HG03460 (cell line): ENCODE measurements around the gene HADH.
"Not testable (repeated sequence)": the region's sequence is repeated elsewhere in the genome, so short reads cannot be mapped to it uniquely, and the experiment has no call there.

Experiments
- ATAC-seq: cut with Tn5 transposase; IDR thresholded peaks from one replicate; pipeline ENCODE4 v1.9.1; 2021; ENCODE audit not compliant: unreplicated experiment

Gene HADH

GRCh38 chr4:107994894-107995293 lies 5.2 kb downstream of the HADH start:
- no peak for ATAC-seq

GRCh38 chr4:107996949-107997788 lies 7.5 kb downstream of the HADH start:
- ATAC-seq = no peak

- no peak for ATAC-seq
These were observed 8.1 kb downstream of the HADH start for GRCh38 chr4:107997794-107998193.

GRCh38 chr4:107999932-108000539 lies 10.3 kb downstream of the HADH start:
- no peak for ATAC-seq

GRCh38 chr4:108001540-108002135 lies 11.9 kb downstream of the HADH start:
- no peak for ATAC-seq

GRCh38 chr4:108003982-108004515 lies 14.4 kb downstream of the HADH start:
- peak; percentile 71 for ATAC-seq

GRCh38 chr4:108004646-108005045 lies 15.0 kb downstream of the HADH start:
- no peak for ATAC-seq

- no peak for ATAC-seq
These were observed 16.1 kb downstream of the HADH start for GRCh38 chr4:108005807-108006206.

- no peak for ATAC-seq
These were observed 16.7 kb downstream of the HADH start for GRCh38 chr4:108006361-108006760.

- no peak for ATAC-seq
These were observed 18.3 kb downstream of the HADH start for GRCh38 chr4:108007984-108008383.

GRCh38 chr4:108008721-108009120 lies 19.0 kb downstream of the HADH start:
- no peak for ATAC-seq

- no peak for ATAC-seq
These were observed 20.5 kb downstream of the HADH start for GRCh38 chr4:108010167-108010566.

- ATAC-seq = not testable (repeated sequence)
These were observed 22.7 kb downstream of the HADH start for GRCh38 chr4:108012382-108012781.

- no peak for ATAC-seq
These were observed 23.6 kb downstream of the HADH start for GRCh38 chr4:108013327-108013726.

GRCh38 chr4:108013955-108014354 lies 24.3 kb downstream of the HADH start:
- ATAC-seq = no peak

GRCh38 chr4:108018040-108018883 lies 28.6 kb downstream of the HADH start:
- peak; percentile 76 for ATAC-seq

GRCh38 chr4:108018884-108019187 lies 29.1 kb downstream of the HADH start:
- no peak for ATAC-seq

GRCh38 chr4:108024085-108024877 lies 34.6 kb downstream of the HADH start:
- no peak for ATAC-seq

- ATAC-seq = no peak
These were observed 35.1 kb downstream of the HADH start for GRCh38 chr4:108024878-108025165.

GRCh38 chr4:108029016-108029720 lies 39.5 kb downstream of the HADH start:
- ATAC-seq = no peak
